NCI-H345 treated with DMSO at 0.1 percent for 48 hours (cell line): ENCODE data around the gene KRT7.
A peak's percentile ranks its signal among the peaks of the same experiment; 100 is the strongest.
"Not testable (repeated sequence)": the region's sequence is repeated elsewhere in the genome, so short reads cannot be mapped to it uniquely, and the experiment has no call there.

Source experiments
- DNase-seq: peaks from one replicate; lab custom pipeline; 2025; ENCODE audit not compliant: unreplicated experiment; lab: John Stamatoyannopoulos, UW

The KRT7 gene

GRCh38 chr12:52277486-52278245 is 44.6 kb downstream of the KRT7 start:
- DNase-seq, result no peak

- DNase-seq, result peak; percentile 63
Observed at GRCh38 chr12:52278575-52279421, 45.8 kb downstream of the KRT7 start.

- no peak for DNase-seq
Observed at GRCh38 chr12:52279422-52280318, 46.6 kb downstream of the KRT7 start.

DNA sequence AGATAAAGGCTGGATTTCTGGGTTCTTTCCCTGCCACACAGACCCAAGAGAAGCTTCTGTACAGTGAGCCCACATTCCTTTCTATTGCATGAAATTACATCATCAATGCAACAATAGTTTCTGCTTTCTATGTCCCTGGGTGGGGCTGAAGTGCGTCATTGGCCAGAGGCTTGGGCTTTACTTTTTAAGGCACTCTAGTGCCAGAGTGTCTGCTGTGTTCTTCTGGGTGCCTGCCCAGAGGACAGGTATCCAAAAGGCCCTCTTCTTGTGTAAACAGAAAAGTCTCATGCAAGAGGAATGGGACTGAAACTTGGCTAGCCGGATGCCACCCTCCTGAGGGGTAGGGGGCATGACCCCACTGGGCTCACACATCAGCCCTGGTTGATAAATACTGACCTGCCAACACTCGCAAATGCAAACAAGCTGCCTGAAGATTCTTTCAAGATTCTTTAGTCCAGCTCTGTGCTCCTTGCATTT is 47.3 kb downstream of the KRT7 start:
- DNase-seq, result no peak

- no peak for DNase-seq
Observed at GRCh38 chr12:52280796-52281560, 47.9 kb downstream of the KRT7 start.

DNA sequence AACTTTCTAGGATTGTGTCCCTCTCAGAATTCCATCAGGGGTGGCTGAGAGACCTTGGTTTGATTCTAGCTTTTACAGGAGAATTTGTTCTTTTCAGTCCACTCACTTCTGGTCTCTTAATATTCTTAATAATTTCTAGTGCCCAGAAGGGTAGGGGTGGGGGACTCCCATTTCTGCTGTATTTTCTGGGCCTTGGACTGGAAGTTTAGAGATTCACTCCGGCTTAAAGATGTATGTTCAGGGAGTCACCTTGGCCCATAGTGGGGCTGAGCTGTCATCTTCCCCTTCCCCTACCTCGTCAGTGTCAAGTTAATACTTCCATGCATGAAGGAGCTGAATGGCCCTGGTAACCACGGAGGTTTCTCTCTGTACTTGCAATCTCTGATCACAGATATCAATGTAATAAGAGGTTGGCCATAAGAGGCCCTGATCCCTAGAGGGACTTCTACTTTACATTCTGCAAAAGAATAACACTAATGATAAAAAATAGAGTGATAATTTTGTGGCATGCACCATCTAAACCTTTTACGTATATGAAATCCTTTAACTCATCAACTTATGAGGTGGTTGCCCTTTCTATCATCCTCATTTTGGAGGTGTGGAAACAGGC is 51.6 kb downstream of the KRT7 start:
- no peak for DNase-seq

- DNase-seq, result no peak
Observed at GRCh38 chr12:52285172-52285745, 52.2 kb downstream of the KRT7 start.

DNA sequence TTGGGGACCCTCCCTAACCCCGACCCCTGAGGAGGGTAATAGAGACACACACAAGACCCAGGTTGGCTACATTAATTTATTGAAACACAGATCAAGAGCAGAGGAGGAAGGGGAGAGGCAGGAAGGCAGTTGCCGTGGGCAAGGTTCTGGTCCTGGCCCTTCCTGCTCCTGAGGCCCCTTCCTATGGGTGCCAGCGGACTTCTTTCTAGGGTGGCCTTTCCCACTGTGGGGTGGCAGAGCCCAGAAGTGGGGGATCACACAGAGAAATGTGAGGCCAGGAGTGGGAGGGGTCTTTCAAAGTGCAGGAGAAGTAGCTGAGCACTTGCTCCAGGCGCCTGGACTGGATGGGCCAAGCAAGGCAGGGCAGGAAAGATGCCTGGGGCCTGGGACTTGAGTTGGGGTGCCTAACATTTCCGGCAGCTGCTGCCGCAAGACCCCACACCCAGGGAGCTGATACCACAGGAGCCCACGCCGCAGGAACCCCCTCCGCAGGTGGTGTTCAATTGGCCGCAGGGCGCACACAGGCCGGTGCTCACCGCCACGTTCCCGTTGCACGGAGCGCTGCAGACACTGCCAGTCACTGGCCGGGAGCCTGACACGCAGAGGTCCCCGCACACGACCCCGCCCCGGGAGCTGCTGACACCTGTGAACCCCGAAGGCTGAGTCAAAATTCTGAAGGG is 52.9 kb downstream of the KRT7 start:
- no peak for DNase-seq

DNA sequence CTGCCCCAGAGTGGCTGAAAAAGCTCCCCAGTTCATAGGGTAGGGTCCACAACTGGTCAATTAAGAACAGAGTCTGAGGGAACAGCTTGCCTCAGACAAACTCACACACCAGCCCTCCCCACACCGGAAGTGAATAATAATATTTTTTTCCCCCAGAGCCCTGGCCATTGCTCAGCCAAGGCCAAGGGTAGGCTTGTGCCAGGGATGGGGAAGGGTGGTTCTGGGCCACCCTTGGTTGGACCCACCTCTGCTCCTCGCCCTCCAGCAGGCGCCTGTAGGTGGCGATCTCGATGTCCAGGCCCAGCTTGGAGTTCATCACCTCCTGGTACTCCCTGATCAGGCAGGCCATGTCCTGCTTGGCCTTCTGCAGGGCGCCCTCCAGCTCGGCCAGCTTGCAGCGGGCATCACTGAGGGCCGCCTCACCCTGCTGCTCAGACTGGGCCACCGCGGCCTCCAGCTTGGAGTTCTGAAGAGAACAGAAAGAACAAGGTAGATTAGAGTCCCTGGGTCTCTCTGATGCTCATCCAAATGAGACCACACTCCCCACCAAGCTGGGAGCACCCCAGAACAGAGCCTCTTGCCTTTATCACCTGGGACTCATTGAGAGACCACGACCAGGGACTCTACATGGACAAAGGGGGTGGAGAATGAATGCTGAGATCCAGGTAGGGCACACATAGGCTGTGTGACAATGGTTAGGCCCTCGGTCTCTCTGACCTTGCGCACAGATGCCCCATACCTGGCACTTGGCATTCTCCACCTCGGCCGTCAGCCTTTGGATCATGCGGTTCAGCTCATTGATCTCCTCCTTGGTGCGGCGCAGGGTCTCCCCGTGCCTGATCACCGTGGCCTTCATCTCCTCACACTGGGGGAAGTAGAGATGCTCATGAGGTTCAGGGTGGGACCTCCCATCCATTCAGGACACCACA is 54.1 kb downstream of the KRT7 start:
- DNase-seq, result not testable (repeated sequence)

DNA sequence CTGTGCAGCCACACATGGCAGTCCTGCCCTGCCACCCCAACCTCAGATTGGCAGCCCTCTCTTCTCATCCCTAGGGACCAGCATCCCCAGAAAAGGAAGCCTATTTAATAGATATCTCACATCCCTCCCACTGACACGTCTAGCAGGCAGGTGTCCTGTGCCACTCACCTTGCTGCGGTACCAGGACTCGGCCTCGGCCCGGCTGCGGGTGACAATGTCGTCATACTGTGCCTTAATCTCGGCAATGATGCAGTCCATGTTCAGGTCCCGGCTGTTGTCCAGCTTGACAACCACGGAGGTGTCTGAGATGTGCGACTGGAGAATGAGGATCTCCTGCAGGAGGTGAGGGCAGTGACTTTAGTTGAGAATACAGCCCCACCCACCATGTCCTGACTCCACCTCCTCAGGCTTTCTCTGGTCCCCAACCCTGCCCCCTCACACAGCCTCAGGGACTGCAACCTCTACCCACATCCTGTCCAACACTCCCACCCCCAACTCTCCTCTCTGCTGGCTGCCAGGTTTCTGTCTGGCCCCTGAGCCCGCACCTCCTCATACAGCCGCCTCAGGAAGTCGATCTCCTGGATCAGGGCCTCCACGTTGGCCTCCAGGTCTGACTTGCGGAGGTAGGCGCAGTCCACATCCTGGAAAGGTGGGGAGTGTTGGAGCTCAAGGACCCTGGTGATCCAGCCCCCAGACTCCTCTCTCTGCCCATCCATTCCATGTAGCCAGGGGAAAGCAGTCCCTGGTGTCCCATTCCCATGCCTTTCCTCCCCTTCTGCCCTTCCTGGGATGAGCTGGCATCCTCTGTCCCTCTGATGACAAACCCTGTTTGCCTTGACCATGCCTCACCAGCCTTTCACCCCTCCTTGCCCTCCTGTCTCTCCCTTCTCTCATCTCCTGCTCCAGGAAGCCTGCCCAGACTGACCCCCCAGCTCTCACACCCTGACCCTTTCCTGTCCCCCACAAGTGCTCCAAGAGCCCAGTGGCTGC is 55.1 kb downstream of the KRT7 start:
- DNase-seq, result not testable (repeated sequence)

DNA sequence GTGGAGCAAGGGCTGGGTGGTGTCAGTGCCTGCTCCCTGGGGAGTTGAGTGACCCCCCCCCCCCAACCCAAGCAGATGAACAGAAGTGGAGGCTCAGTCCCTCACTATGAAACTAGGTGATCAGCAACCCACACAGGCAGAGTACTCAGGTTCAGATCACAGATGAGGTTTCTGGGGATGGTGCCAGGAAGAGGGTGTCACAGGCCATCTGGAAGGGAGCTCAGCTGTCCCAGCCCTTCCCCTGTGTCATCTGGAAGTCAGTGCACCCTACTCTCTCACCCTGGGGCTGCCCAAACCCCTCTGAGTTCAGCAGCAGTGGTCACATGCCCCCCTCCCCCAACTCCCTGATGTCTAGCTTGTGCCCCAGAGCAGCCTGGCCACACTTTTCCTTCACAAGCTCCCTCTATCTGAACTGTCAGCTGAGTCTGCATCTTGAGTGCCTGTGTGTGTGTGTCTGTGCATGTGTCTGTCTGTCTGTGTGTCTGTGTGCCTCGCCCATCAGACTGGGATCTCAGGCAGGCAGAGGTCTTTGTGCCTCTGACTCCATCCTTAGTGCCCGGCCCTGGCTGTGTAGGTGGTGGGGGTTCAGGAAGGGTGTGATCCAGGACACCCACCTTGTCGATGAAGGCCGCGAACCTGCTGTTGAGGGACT is 57.6 kb downstream of the KRT7 start:
- DNase-seq, result not testable (repeated sequence)

GRCh38 chr12:52291267-52291935 is 58.4 kb downstream of the KRT7 start, which contains the start of gene KRT81:
Gene KRT81 (minus strand): TSS chr12:52291534. CDS start chr12:52291465, 69 bp downstream.
- no peak for DNase-seq

- no peak for DNase-seq
Observed at GRCh38 chr12:52293926-52294325, 60.9 kb downstream of the KRT7 start.

DNA sequence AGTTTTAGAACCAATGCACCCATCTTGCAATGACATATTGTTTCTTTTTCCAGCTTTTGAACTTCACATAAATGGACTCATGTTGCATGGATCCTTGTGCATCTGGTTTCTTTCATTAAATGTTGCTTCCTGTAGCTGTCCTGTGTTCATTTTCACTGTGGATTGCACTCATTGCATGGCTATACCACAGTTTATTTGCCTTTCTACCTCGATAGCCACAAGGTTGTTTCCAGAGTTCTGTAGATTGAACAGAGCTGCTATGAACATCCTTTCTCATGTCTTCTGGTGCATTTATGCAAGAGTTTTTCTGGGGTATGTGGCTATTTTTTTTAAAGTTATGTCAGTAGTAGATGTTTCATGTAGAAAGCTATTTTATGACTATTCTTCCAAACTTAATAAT is 61.8 kb downstream of the KRT7 start:
- DNase-seq, result no peak

DNA sequence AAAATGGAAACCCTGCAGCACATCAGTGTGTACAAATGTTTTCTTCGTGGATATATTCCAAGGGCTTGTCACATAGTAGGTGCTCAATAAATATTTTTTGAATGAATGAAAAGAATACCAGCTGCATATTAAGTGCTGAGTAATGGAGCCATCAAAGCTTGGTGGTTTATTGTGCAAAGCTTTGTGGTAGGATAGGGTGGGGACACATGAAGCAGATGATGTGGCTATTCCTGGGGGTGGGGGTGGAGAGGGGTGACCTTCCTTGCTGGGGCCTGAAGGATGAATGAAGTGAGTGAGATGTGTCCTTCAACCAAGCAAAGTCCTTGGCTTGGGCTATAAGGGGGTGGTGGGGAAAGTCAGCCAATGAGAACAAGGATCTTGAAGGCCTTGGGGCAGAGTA is 62.6 kb downstream of the KRT7 start:
- DNase-seq, result no peak
